Mammary microvascular endothelial cell (primary cell): ENCODE results near the gene SOHLH2. TPM values are rescaled to one million over a fixed set of nuclear protein-coding genes. Genes with fewer than 3 reads are reported as not detected.

Experiments
- total RNA-seq: library from RNA; depleted of rRNA; stranded (reverse); fragments of >200 nt; gene quantifications from 2 replicates; pipeline ENCODE4 v1.2.3, GENCODE V29; 2015

SOHLH2 gene, protein sequence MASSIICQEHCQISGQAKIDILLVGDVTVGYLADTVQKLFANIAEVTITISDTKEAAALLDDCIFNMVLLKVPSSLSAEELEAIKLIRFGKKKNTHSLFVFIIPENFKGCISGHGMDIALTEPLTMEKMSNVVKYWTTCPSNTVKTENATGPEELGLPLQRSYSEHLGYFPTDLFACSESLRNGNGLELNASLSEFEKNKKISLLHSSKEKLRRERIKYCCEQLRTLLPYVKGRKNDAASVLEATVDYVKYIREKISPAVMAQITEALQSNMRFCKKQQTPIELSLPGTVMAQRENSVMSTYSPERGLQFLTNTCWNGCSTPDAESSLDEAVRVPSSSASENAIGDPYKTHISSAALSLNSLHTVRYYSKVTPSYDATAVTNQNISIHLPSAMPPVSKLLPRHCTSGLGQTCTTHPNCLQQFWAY
- total RNA-seq, result 0.13 TPM in 1 of 2 replicates, not detected in the other

DNA sequence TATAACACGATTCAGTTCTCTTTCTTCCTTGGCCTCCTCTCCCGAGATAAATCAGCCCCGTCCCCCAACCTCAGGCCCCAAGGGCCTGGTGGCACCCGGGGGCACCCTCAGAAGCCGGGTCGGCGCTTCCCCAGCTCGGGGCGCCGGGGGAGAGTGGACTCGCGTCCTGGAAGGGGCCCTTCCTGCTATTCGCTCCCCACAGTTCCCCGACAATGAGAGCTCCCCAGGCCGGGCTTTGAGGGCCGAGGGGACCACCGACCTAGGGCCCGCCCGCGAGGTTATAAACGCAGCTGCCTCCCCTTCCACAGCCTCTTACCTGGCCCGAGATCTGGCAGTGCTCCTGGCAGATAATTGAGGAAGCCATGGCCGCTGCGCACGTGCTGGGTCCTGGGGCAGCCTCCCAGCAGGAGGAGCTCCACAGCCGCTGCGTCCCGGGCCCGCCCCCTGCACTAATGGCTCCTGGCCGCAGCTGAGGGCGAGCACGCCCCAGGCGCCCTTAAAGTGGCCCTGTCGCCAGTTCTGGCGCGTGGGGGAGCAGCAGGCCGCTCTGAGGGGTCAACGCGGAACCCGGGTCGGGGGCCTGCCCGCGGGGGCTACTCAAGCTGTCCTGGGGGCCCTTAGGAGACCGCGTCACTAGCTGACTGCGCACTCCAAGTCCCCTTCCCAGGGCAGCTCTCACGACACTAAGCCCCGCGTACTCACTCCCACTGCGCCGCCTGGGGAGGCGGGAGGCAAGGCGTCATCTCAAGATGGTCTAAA is at the start of gene SOHLH2:
TSS of gene SOHLH2 (minus strand) at position 394 of the 759 bp plus-strand sequence. CDS start at position 364, 30 bp downstream.

DNA sequence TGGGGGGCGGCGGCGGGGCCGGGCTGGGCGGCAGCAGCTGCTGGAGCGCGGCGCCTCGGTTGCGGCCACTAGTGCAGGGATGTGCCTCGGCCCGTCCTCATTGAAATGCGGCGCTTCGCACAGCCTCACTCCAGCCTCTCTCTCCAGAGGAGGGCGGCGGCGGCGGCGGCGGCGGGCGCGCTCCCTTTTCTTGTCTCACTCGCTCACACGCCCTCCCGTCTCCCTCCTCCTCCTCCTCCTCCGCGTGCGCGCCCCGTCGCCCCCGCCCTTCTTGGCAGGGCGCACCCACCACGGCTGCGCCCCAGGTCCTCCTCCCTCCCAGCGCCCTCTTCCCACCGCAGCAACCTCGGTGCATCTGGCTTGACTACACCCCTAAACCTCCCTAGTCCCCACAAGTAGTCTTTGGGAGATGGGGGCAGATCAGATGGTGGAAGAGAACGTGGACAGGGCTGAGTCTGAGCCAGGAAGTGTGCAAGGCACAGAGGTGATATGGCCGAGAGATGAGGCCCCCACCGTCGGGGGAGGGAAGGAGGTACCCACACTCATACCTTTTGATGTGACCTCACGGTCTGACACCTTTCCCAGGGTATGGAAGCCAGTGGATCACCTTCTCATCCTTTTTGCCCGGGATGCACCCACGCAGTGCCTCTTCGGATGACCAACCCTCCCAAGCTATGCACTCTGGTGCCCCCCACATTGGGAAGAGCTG is 83.0 kb downstream of the SOHLH2 start, which contains the start of gene DCLK1:
TSS of gene DCLK1 (minus strand) at position 161 of the 709 bp plus-strand sequence.

Other genes with a start within 250 kb of the SOHLH2 start
- 20.2 and 20.4 TPM in 2 replicates for gene DCLK1, start 83.2 kb downstream of the SOHLH2 start, total RNA-seq
- gene CCDC169, start 83.3 kb upstream of the SOHLH2 start, total RNA-seq, result 0.79 and 3.5 TPM in 2 replicates
- gene SPART, start 131.8 kb upstream of the SOHLH2 start, total RNA-seq, result 57.5 and 67.2 TPM in 2 replicates
- gene CCNA1, start 217.9 kb upstream of the SOHLH2 start, total RNA-seq, result 8.3 and 8.9 TPM in 2 replicates